HG03378 (cell line): Measurements from ENCODE around the gene RIN1.
A peak's percentile ranks its signal among the peaks of the same experiment; 100 is the strongest.
"Not testable (repeated sequence)": the region's sequence is repeated elsewhere in the genome, so short reads cannot be mapped to it uniquely, and the experiment has no call there.

Source experiments
- ATAC-seq: cut with Tn5 transposase; IDR thresholded peaks from one replicate; pipeline ENCODE4 v1.9.1; 2021; ENCODE audit warnings: mild to moderate bottlenecking, moderate library complexity; ENCODE audit not compliant: unreplicated experiment

Gene RIN1

DNA sequence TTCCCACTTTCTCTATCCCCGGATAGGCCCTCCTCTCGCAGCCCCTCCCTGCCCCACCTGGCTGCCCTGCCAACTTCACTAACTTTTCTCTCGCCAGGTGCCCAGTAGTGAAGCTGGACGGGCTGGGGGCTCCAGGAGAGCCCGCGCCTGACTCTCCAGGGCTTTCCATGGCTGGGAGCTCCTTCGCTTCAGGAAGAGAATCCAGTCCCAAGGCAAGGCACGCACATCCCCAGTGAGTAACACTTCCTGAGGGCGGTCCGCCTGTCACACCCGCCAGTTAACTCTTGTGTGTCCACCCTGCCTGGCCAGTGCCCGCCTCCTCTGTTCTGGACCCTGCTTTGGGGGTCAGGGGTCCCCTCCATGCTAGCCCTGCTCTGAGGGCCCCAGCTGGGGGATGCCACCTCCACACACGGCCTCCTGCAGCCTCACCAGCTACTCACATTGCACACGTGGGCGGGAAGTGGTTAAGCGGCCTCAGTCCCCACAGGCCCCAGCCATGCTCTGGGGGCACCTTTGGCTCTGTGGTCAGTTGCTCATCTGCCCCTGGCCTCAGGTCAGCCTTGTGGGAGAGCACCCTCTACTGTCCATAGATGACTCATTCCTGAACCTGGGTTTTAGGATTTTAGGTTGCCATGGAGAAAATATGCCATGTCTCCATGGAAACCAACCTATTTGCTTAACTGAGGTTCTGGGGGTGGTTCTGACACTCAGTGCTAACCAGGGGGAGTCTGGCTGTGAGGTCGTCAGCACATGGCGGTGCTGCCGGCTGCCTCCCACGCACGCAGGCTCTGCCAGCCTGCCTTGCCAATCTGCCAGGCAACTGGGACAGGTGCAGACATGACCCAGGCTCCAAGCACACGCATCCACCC, at the start of gene RIN1:
RIN1 (minus strand) TSS at position 201 of the 869 bp plus-strand sequence; CDS start at position 169, 32 bp downstream.
- peak; percentile 54 for ATAC-seq

GRCh38 chr11:66384316-66384715, 48.1 kb upstream of the RIN1 start:
- ATAC-seq = not testable (repeated sequence)

DNA sequence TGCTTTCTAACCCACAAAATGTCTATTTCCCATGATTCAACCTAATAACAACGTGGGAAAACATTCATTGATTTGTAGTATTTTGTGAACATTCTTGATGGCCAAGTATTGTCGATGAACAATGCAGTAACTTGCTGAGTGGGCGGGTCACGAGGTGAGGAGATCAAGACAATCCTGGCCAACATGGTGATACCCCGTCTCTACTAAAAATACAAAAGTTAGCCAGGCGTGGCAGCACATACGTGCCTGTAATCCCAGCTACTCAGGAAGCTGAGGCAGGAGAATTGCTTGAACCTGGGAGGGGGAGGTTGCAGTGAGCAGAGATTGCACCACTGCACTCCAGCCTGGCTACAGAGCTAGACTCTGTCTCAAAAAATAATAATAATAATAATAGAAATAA, 44.0 kb upstream of the RIN1 start:
- ATAC-seq = not testable (repeated sequence)

- ATAC-seq = not testable (repeated sequence)
Measured at GRCh38 chr11:66373690-66374287, 37.6 kb upstream of the RIN1 start.

GRCh38 chr11:66373265-66373664, 37.0 kb upstream of the RIN1 start:
- ATAC-seq = no peak

- ATAC-seq = peak; percentile 42
Measured at GRCh38 chr11:66371627-66372415, 35.6 kb upstream of the RIN1 start, which contains the start of gene SLC29A2. Gene SLC29A2 (minus strand): TSS chr11:66371760. CDS start chr11:66371591, 169 bp downstream.

- ATAC-seq = no peak
Measured at GRCh38 chr11:66369073-66369894, 33.0 kb upstream of the RIN1 start.

DNA sequence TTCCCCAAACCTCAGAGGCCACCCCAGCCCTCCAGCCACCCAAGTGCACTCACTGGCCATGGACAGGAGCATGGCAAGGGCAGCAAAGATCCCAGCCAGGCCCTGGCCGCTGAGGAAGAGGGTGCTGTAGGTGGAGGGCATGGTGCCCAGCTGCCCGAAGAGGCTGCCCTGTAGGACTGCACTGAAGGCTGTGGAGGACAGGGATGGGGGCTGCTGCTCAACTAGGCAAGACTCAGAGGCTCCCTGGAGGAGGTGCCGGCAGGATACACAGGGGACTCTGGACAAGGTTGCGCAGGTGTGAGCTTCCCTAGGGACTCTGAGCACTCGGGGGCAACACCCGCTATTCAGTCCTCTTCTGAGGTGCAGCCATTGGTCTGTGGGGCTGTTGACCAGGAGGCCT, 32.2 kb upstream of the RIN1 start:
- ATAC-seq = no peak

GRCh38 chr11:66367561-66368312, 31.5 kb upstream of the RIN1 start:
- no peak for ATAC-seq

DNA sequence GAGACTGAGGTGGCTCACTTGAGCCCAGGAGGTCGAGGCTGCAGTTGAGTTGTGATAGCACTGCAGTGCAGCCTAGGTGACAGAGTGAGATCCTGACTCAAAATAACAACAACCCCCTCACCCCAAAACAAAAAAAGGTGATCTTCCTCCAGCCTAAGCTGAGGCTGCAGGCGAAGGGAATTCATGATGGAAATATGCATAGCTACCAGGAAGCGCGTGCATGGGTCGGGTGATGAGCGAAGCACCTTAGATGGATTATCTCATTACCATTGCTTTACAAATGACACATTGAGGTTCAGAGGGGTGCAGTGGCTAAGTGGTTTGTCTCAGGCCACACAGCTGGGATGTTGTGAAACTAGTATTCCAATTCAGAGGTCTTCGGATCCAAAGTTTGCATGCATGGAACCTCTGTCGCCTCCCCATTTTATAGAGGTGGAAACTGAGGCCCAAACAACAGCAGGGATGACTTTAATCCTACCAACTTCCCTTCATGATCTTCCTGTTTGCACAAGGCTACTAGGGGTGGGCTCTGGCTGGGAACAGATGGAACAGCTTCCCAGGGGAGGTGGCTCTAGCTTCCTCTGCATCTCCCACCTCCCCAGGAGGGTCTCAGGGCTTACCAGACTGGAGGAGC, 30.7 kb upstream of the RIN1 start:
- ATAC-seq = no peak

DNA sequence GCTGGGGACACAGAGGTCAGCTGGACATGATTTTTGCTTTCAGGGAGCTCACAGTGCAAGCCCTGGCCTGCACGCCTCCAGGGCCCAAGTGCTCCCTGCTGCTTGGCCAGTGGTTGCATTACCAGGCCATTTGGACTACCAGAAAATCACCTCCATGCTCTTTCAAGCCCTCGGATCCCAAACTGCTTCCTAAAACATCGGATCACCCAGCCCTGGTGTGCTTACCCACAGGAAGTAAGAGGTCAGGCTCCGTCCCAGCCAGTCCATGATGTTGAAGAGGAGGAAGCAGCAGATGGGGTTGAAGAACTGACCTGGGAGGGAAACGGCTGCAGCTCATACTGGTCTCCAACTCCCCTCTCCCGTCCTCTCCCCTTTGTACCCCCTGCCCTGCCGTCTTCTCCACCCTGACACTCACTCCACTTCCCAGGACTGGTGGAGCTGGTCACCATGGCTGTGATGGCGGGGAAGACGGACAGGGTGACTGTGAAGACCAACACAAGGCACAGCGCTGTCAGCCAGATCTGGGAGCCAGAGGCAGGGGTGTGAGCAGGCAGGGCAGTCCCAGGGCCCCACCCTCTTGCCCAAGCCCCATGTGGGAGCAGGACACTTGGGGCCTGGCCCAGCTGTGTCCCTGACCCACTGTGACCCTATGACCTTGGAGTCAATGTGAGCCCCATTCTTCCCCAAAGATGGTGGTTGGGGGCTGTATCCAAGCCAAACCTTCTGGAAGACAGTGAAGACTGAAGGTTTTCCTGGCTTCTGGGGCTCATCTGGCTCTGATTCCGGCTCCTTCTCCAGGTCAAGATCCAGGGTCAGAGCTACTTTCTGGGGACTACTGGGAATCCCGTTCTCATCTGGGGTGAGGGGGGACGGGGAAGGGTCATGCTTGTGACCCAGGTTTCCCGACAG, 29.7 kb upstream of the RIN1 start:
- ATAC-seq = no peak

DNA sequence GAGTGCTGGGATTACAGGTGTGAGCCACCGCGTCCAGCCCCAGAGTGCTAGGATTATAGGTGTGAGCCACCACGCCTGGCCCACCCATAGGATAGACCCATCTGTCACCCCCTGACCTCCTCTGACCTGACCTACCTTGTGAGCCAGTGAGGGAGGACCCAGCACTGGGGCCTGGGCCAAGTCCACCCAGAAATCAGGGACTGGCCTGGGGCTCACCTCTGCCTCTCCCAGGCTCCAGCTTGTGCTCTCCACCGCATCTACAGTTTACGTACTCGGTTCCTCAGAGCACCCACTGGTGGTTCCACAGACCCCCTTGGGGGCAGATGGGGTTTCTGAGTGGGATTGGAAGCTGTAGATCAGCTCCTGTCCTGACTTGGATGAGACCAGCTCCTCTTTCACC, 28.9 kb upstream of the RIN1 start:
- ATAC-seq = no peak

GRCh38 chr11:66363805-66364535, 27.7 kb upstream of the RIN1 start:
- no peak for ATAC-seq

DNA sequence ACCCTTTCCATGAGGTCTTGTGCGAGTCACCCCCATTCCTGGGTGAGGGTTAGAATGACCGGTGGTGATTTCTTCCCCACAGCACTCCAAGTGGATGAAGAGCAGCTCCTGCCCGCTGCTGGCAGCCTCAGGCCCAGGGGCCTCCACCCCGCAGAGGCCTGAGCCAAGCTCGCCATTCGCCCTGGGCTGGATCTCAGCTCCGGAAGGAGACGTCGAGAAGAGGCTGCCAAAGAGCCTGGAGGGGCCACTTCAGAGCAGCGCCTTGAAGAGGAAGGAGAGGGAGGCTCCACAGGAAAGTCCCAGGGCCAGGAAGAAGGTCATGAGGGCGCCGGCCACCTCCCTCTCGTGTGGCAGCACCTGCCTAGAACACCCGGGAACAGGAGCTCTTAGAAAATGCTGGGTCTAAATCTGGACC, 27.0 kb upstream of the RIN1 start:
- ATAC-seq = no peak

- ATAC-seq = no peak
Measured at GRCh38 chr11:66362481-66363147, 26.4 kb upstream of the RIN1 start.

GRCh38 chr11:66361502-66361941, 25.3 kb upstream of the RIN1 start:
- no peak for ATAC-seq
